PFSK-1 (cell line): ENCODE measurements around the gene CHST15.

Experiments
- FOXP2 ChIP-seq: optimal IDR thresholded peaks from 2 replicates; pipeline ENCODE3; 2011; ENCODE audit warnings: borderline replicate concordance, control low read depth, inconsistent platforms; ENCODE audit not compliant: insufficient read depth; ENCODE audit errors: extremely low read length, extremely low read depth
- POLR2AphosphoS5 ChIP-seq: IDR thresholded peaks from 2 replicates; pipeline ENCODE4 v1.6.1; 2012; ENCODE audit warnings: low read depth, mild to moderate bottlenecking, control low read depth, low read length, moderate library complexity
- REST ChIP-seq, 2 experiments: IDR thresholded peaks; 2 replicates each; pipeline versions ENCODE4 v1.6.1 to v1.8.0; 2011 to 2012; ENCODE audit warnings: low read depth in 2 of 2, low read length in 2 of 2, control low read depth in 1 of 2, inconsistent platforms in 1 of 2, mild to moderate bottlenecking in 1 of 2, moderate library complexity in 1 of 2; ENCODE audit not compliant: insufficient read depth in 1 of 2
- SIN3A ChIP-seq: IDR thresholded peaks from 2 replicates; pipeline ENCODE4 v1.6.1; 2012; ENCODE audit warnings: mild to moderate bottlenecking, low read length, moderate library complexity, borderline replicate concordance; ENCODE audit not compliant: insufficient read depth
- TAF1 ChIP-seq: IDR thresholded peaks from 2 replicates; pipeline ENCODE4 v1.6.1; 2012; ENCODE audit warnings: low read length, control low read depth, borderline replicate concordance; ENCODE audit not compliant: insufficient read depth

Gene CHST15

GRCh38 chr10:124027031-124027611, 66.3 kb downstream of the CHST15 start:
- TF ChIP-seq SIN3A (no peak), TAF1 (no peak), POLR2AphosphoS5 (no peak), FOXP2 (no peak), REST (IDR thresholded peaks at IDR 0.05; ENCODE audit: insufficient read depth in 1 of 2, low read depth in 2 of 2, low read length in 2 of 2) (no peak)

- TF ChIP-seq POLR2AphosphoS5 (no peak), SIN3A (no peak), TAF1 (no peak), FOXP2 (no peak), REST (IDR thresholded peaks at IDR 0.05; ENCODE audit: insufficient read depth in 1 of 2, low read depth in 2 of 2, low read length in 2 of 2) (no peak)
These were observed 66.8 kb downstream of the CHST15 start for GRCh38 chr10:124026589-124026939.

GRCh38 chr10:124025660-124026588, 67.5 kb downstream of the CHST15 start:
- no peak for TF ChIP-seq REST (IDR thresholded peaks at IDR 0.05; ENCODE audit: insufficient read depth in 1 of 2, low read depth in 2 of 2, low read length in 2 of 2)
- no peak for TF ChIP-seq SIN3A
- TF ChIP-seq POLR2AphosphoS5 = no peak
- TF ChIP-seq TAF1 = no peak
- no peak for TF ChIP-seq FOXP2

GRCh38 chr10:124025152-124025551, 68.2 kb downstream of the CHST15 start:
- TF ChIP-seq FOXP2 = no peak
- no peak for TF ChIP-seq SIN3A
- TF ChIP-seq REST (IDR thresholded peaks at IDR 0.05; ENCODE audit: insufficient read depth in 1 of 2, low read depth in 2 of 2, low read length in 2 of 2) = no peak
- TF ChIP-seq TAF1 = no peak
- no peak for TF ChIP-seq POLR2AphosphoS5
